Measurements from ENCODE around the gene HEPN1.

HEPN1 gene

DNA sequence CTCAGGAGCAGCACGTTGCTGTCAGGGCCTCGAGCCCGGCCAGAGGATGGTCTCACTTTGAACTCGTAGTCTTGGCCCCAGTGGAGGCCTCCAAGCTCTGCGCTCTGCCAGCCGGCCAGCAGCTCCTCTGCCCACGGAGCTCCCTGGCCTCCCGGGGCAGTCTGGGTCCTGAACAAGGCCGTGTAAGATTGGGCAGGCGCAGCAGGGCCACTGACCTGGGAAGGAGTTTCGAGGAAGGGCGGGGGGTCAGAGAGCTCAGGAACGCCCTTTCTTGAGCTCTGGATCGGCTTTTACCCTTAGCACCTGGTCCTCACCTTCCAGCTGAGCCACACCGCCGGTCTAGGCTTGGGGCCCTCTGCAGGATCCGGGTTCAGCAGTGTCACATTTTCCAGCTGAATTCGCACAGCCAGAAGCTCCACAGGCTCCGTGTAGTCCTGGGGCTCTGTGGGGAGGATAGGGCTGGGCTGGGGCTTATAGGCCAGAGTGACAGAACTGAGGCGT is 23.5 kb upstream of the HEPN1 start:
- H3K27ac ChIP-seq: no peak overlapping the region
- no peak for TF ChIP-seq ZFX (IDR thresholded peaks at IDR 0.05)
- TF ChIP-seq, protein P1, sequence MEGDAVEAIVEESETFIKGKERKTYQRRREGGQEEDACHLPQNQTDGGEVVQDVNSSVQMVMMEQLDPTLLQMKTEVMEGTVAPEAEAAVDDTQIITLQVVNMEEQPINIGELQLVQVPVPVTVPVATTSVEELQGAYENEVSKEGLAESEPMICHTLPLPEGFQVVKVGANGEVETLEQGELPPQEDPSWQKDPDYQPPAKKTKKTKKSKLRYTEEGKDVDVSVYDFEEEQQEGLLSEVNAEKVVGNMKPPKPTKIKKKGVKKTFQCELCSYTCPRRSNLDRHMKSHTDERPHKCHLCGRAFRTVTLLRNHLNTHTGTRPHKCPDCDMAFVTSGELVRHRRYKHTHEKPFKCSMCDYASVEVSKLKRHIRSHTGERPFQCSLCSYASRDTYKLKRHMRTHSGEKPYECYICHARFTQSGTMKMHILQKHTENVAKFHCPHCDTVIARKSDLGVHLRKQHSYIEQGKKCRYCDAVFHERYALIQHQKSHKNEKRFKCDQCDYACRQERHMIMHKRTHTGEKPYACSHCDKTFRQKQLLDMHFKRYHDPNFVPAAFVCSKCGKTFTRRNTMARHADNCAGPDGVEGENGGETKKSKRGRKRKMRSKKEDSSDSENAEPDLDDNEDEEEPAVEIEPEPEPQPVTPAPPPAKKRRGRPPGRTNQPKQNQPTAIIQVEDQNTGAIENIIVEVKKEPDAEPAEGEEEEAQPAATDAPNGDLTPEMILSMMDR (conservative IDR thresholded peaks at IDR 0.05): no peak

DNA sequence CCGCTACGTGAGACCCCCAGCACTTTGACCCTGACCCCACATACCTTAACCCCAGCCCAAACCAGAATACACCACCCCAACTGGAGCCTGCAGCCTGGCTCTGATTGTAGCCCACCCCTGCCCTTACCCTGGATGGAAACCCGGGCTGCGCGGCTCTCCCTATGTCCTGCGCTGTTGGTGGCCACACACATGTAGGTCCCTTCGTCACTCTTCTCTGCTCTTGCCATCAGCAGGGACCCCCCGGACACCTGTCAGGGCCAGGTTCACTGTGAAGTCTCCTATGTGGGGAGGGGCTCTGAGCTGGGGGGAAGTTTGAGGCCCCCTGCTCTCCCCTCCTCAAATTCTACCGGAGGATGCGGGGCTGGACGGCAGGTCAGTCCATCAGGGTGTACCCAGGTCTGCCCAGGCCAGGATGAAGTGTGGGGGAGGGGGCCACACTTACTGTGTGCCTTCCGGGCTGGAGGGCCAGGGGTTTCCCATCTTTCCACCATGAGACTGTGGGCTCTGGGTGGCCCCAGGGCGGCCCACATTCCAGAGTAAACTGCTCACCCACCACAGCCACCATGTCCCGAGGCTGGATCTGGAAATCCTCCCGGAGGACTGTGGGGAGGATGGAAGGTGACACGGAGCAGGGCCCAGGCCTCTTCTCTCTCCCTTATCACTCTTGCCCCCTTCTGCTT is 22.8 kb upstream of the HEPN1 start:
- H3K27ac ChIP-seq: no peak overlapping the region

DNA sequence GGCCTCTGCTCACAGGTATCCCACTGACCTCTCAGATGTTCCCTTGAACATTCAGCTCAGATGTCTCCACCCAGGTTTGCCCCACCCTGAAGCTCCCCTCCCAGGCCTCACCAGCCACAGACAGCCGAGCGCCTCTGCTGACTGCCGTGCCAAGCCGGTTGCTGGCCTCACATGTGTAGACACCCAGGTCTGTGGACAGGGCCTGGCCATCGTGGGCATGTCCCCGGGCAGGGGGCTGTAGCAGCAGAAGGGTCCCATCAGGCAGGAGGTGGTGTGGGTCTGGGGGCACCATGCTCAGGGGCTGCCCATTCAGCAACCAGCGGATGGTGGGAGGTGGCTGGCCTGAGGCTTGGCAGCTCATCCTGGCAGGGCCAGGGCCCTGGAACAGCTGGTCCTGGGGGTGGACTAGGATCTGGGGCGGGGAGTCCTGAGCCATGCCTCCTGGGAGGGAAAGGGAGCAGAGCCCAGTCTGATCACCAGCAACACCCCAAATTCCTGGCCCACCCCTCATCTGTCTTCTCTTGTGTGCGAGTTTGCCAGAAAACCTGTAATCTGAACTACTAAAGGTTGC is 22.1 kb upstream of the HEPN1 start:
- no peak overlapping the region for H3K27ac ChIP-seq
- no peak for TF ChIP-seq ZFX (IDR thresholded peaks at IDR 0.05)

More for the DNA sequence above, 22.8 kb upstream of the HEPN1 start:
- no peak for TF ChIP-seq ZFX (IDR thresholded peaks at IDR 0.05)
- TF ChIP-seq, protein P1 (conservative IDR thresholded peaks at IDR 0.05): no peak

DNA sequence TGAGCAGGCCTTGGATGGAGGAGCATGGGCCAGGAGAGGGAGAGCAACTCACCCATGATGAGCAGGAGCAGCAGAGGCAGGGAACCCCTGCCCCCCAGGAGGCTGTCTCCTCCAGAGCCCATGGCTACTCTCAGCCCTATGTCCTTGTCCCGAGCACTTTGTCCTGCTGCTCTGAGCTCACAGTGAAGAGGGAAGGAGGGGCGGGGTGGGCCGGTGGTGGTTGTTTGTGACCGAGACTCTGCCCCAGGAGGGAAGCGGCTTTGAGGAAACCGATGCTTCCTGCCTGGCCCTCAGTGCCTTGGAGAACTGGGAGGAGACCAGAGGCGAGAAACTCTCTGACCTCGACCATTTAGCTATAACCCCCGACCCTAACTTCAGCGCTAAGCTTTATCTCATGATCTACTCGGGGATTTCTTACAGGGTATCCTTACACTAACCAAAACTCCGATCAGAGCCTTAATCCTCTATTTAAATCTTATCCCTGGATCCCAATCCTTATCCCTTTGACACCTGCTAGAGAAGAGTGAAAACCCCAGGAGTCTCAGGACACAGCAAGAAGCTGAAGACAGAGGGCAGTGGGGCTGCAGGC is 21.3 kb upstream of the HEPN1 start, which contains the start of gene ROBO4:
TSS of gene ROBO4 (minus strand) at position 192 of the 589 bp plus-strand sequence. CDS start at position 122, 70 bp downstream.
- no peak within 1 kb of the TSS for H3K27ac ChIP-seq
- no peak for TF ChIP-seq ZFX (IDR thresholded peaks at IDR 0.05)
- TF ChIP-seq, protein P1 (conservative IDR thresholded peaks at IDR 0.05): no peak

DNA sequence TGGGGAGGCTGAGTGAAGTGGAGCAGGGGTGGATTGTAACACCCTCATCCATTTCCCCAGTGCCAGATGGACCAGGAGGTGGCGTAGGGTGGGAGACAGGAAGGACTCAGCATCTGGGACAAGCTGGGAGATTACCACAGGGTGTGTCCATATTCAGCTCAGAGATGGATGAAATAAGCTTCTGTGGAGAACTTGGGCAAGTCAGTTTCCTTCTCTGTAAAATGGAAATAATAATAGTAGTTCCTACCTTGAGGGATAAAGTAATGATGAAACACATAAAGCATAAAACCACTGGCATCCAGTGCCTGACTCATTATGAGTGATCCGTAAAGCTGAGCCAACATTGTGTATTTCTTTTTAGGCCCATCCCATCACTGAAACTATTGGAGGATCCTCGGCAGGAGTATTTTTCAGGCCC is 20.8 kb upstream of the HEPN1 start:
- TF ChIP-seq ZFX (IDR thresholded peaks at IDR 0.05): no peak
- TF ChIP-seq, protein P1 (conservative IDR thresholded peaks at IDR 0.05): no peak

DNA sequence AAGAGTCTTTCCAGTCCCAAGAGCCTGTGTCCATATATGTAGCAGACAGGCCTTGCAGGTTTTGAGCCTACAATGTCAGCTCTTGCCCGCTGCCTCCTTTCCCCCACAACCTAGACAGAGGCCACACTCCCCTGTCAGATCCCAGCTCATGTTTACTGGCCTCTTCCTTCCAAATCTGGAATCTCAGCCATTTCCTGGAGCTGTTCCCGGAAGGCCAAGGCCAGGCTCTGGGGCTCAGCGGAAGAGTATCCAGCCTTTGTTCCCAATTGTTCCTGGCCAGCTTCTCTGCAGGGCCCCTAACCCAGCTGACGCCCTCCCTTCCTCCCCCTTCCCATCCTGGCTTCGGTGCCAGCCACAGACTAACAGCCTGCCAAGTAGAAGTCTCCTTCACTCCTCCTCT is 20.3 kb upstream of the HEPN1 start:
- TF ChIP-seq, protein P1 (conservative IDR thresholded peaks at IDR 0.05): no peak
- no peak for TF ChIP-seq ZFX (IDR thresholded peaks at IDR 0.05)
- no peak overlapping the region for H3K27ac ChIP-seq

More for the DNA sequence above, 20.8 kb upstream of the HEPN1 start:
- no peak overlapping the region for H3K27ac ChIP-seq

DNA sequence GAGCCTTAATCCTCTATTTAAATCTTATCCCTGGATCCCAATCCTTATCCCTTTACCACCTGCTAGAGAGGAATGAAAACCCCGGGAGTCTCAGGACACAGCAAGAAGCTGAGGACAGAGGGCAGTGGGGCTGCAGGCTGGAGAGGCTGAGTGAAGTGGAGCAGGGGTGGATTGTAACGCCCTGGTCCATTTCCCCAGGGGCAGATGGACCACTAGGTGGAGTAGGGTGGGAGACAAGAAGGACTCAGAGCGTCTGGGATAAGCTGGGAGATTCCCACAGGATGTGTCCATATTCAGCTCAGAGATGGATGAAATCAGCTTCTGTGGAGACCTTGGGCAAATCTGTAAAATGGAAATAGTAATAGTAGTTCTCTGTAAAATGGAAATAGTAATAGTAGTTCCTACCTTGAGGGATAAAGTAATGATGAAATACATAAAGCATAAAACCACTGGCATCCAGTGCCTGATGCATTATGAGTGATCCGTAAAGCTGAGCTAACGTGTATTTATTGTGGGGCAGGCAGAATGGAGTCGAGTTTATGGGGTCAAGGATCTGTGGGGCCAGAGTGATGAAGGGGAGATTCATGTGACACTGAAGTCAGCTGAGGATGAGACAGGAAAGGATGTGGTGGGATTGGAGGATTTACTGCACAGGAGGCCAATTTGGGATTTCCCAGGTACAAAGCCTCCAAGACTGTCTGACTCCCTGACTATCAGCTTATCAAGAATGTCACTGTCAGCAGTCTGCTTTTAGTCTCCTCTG is 19.5 kb upstream of the HEPN1 start:
- no peak for TF ChIP-seq ZFX (IDR thresholded peaks at IDR 0.05)
- TF ChIP-seq, protein P1 (conservative IDR thresholded peaks at IDR 0.05): no peak
- no peak overlapping the region for H3K27ac ChIP-seq
